Endothelial cell (in vitro differentiated cells): ENCODE measurements around the gene SOWAHB. TPM values are rescaled to one million over a fixed set of nuclear protein-coding genes. Genes with fewer than 3 reads are reported as not detected.
A peak's percentile ranks its signal among the peaks of the same experiment; 100 is the strongest.

Experiments
- DNase-seq: peaks from one replicate; pipeline ENCODE4 v3.0.0; 2021; ENCODE audit warnings: low spot score
- H3K27ac Mint-ChIP-seq: one replicate; pipeline ENCODE4 v1.8.0; 2021; ENCODE audit warnings: mixed read lengths, inconsistent platforms; ENCODE audit not compliant: unreplicated experiment
- H3K27me3 Mint-ChIP-seq: one replicate; pipeline ENCODE4 v1.8.0; 2021; ENCODE audit warnings: mild to moderate bottlenecking, moderate library complexity, mixed read lengths, inconsistent platforms; ENCODE audit not compliant: unreplicated experiment
- H3K36me3 Mint-ChIP-seq: one replicate; pipeline ENCODE4 v1.8.0; 2021; ENCODE audit warnings: mild to moderate bottlenecking, low read depth, mixed read lengths, inconsistent platforms; ENCODE audit not compliant: unreplicated experiment
- H3K4me1 Mint-ChIP-seq: one replicate; pipeline ENCODE4 v1.8.0; 2021; ENCODE audit warnings: mild to moderate bottlenecking, mixed read lengths, inconsistent platforms; ENCODE audit not compliant: unreplicated experiment
- H3K4me3 Mint-ChIP-seq: one replicate; pipeline ENCODE4 v1.8.0; 2021; ENCODE audit warnings: mild to moderate bottlenecking, mixed read lengths, inconsistent platforms; ENCODE audit not compliant: unreplicated experiment
- H3K9me3 Mint-ChIP-seq: one replicate; pipeline ENCODE4 v1.8.0; 2021; ENCODE audit warnings: mixed read lengths, inconsistent platforms; ENCODE audit not compliant: unreplicated experiment
- CTCF ChIP-seq: fragments of 200-600 bp; sonication (generic); IDR thresholded peaks from one replicate; pipeline ENCODE4 v1.5.0; 2021; ENCODE audit warnings: antibody characterized with exemption; ENCODE audit not compliant: unreplicated experiment
- total RNA-seq: library from RNA; stranded (reverse); fragmentation: NEBNext Ultra II Directional; extraction: Animal tissue kit (Norgen Biotek cat#: 25700); gene quantifications from one replicate; pipeline ENCODE4 v1.2.1, GENCODE V29; 2021; ENCODE audit not compliant: unreplicated experiment

The SOWAHB gene
- total RNA-seq, 1 donor from 2014 or later: 5.0 TPM

DNA sequence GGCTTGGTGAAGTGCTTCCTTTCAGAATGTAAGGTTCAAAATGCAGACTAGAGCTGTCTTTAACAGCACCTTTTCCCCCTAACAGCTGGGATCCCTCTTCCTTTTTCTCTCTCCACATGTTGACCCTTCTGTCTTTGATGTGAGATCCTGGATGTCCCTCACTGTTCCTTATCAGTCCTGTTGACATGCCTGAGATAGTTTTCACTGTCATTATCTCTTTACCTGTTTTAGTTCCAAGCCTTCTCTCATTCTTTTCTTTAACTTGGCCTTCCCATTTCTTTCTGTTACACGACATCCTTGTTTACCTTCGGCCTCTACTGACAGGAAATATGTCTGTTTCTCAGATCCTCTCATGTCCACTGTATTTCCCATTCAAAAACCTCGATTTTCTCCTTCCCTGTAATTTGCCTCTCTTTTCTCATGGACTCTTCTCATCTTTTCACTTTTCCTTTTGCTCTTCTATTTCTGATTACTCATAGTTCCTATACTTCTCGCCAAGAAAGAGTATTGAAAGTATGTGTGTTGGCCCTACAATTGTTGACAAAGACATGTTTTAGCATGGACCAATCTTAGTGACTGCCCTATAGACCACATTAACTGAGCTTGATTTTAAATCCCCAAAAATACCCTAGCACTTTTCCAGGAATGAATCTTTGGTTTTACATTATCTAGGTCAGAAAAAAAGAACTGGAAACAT, 1.2 kb upstream of the SOWAHB start:
- no peak for DNase-seq
- no peaks in the 10 kb centered on the region for H3K9me3 Mint-ChIP-seq
- no peak for TF ChIP-seq CTCF
- H3K27ac Mint-ChIP-seq: peak overlapping the region; percentile 89
- no peaks in the 10 kb centered on the region for H3K27me3 Mint-ChIP-seq
- peaks cover 4% of the 10 kb centered on the region for H3K36me3 Mint-ChIP-seq
- H3K4me3 Mint-ChIP-seq: peak overlapping the region; percentile 83
- H3K4me1 Mint-ChIP-seq: peaks cover 19% of the 10 kb centered on the region

- H3K4me1 Mint-ChIP-seq: peaks cover 19% of the 10 kb centered on the region
- peaks cover 4% of the 10 kb centered on the region for H3K36me3 Mint-ChIP-seq
- no peak for DNase-seq
- H3K9me3 Mint-ChIP-seq: no peaks in the 10 kb centered on the region
- H3K27me3 Mint-ChIP-seq: no peaks in the 10 kb centered on the region
- peak overlapping the region; percentile 89 for H3K27ac Mint-ChIP-seq
- H3K4me3 Mint-ChIP-seq: peak overlapping the region; percentile 83
- TF ChIP-seq CTCF: no peak
Observed at GRCh38 chr4:76898385-76898692, 395 bp upstream of the SOWAHB start.

DNA sequence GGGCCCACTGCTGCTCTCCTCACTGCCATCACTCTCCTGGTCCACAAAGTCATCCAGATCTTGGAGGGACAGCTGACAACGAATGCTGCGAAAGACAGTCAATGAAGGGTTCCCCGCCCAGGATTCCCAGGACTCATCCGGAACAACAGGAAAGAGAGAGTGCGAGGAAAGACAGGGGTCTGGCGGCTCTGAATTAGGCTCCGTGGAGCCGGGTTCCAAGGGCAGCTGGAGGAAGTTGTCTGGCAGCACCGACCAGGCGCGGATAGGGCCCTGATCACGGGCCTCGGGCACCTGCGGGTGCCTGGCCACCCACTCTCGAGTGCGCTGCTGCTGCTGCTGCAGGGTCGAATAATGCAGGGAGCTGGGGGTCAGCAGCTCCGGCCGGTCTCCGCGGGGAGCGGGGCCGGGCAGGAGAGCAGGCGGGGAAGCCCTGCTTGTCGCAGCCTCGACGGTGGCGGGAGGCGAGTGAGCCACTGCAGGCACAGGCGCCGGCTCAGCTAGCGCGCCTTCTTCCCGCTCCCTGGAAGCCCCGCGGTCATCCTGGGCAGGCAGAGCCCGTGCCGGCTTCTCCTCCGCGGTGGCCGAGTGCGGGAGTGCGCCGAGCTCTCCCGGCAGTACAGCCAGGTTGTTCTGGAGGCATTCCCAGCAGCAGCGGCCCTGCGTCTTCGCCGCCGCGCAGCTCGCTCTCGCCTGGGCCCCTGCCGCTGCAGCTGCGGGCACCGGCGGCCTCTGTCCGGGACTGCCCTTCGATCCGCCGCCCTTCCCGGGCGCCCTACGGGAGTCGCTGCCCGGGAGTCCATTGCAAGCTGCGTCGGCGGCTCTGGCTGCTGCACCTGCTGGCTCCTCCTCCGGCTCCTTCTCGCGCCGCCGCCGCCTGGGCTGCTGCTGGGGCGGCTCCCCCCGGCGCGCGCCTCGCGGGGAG, 1.1 kb downstream of the SOWAHB start:
- Mint-ChIP-seq H3K27ac (no peak overlapping the region), H3K36me3 (peaks cover 4% of the 10 kb centered on the region), H3K4me3 (peak overlapping the region; percentile 72), H3K4me1 (peaks cover 22% of the 10 kb centered on the region), H3K27me3 (peaks cover 1% of the 10 kb centered on the region), H3K9me3 (no peaks in the 10 kb centered on the region)
- DNase-seq: peak; percentile 58
- no peak for TF ChIP-seq CTCF

GRCh38 chr4:76896048-76896447, 1.9 kb downstream of the SOWAHB start:
- H3K4me1 Mint-ChIP-seq: peaks cover 27% of the 10 kb centered on the region
- no peak overlapping the region for H3K27ac Mint-ChIP-seq
- peaks cover 1% of the 10 kb centered on the region for H3K27me3 Mint-ChIP-seq

More at GRCh38 chr4:76896048-76896447, 1.9 kb downstream of the SOWAHB start:
- Mint-ChIP-seq H3K36me3 (peaks cover 4% of the 10 kb centered on the region), H3K4me3 (no peak overlapping the region), H3K9me3 (no peaks in the 10 kb centered on the region)
- TF ChIP-seq CTCF: no peak
- DNase-seq: no peak
